ENCODE measurements around the gene NDUFB10. TPM values are rescaled to one million over a fixed set of nuclear protein-coding genes. Genes with fewer than 3 reads are reported as not detected.

NDUFB10 gene
- total RNA-seq, 4 donors from 2014 or later, result 249 to 381 (median 295) TPM

DNA sequence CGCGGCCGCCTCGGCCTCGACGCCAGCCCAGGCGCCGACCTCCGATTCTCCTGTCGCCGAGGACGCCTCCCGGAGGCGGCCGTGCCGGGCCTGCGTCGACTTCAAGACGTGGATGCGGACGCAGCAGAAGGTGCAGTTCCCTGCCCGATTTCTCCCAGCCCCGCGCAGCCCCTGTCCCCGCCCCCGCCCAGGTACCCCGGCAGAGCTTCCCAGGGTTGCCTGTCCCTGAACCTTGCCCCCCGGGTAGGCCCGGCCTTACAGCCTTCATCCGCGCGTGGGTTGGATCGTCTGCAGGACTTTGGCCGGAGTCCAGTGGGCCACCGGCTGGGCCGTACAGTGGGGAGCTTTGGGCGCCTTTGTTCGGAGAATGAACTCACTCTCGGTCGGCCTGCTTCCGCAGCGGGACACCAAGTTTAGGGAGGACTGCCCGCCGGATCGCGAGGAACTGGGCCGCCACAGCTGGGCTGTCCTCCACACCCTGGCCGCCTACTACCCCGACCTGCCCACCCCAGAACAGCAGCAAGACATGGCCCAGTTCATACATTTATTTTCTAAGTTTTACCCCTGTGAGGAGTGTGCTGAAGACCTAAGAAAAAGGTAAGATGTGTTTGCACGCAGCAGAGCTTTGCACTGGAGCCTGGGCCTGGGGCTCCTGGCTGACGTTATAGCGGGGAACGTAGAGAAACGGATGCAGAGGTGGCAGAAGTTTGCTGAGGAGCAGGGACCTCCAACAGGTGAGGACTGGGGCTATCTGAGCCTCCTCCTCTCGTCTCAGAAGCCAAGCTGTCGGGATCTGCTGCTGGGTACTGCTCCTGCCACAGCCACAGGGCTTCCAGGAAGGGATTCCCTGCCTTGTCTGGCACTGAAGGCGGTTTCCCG is 25.2 kb downstream of the NDUFB10 start:
- intact Hi-C loops (cut with DNase I), result no loop called here

GRCh38 chr16:1985466-1986150 is 26.3 kb downstream of the NDUFB10 start:
- Histone ChIP-seq H3K27me3 (peaks cover 3 to 49% (median 33%) of the 10 kb centered on the region in 4 donors), H3K36me3 (peaks cover 11 to 30% (median 23%) of the 10 kb centered on the region in 4 donors), H3K27ac (replicated peaks in 1 of 4) (no peak overlapping the region), H3K4me3 (peak overlapping the region in 2 of 4 donors; percentile 93 to 96), H3K4me1 (peaks cover 27 to 52% (median 44%) of the 10 kb centered on the region in 4 donors), H3K9me3 (no peaks in the 10 kb centered on the region)
- 97% methylated on average over 10 of the region's 14 CpGs for WGBS
- intact Hi-C loops (cut with DNase I), result no loop called here
- no peak for DNase-seq (ENCODE audit: extremely low spot score)
- TF ChIP-seq CTCF (IDR thresholded peaks at IDR 0.05) (no peak), POLR2A (IDR thresholded peaks at IDR 0.05; ENCODE audit: low read depth) (no peak), EP300 (IDR thresholded peaks at IDR 0.05) (no peak), POLR2AphosphoS5 (IDR thresholded peaks at IDR 0.05) (no peak)

More for the DNA sequence above, 25.2 kb downstream of the NDUFB10 start:
- 29% methylated on average over 22 of the region's 58 CpGs for WGBS
- peaks cover 11 to 30% (median 23%) of the 10 kb centered on the region in 4 donors for H3K36me3 ChIP-seq
- peaks cover 31 to 52% (median 44%) of the 10 kb centered on the region in 4 donors for H3K4me1 ChIP-seq
- peaks cover 3 to 49% (median 36%) of the 10 kb centered on the region in 4 donors for H3K27me3 ChIP-seq
- H3K4me3 ChIP-seq, result peak overlapping the region; percentile 75 to 96 (median 85)
- no peaks in the 10 kb centered on the region for H3K9me3 ChIP-seq
- peak overlapping the region; percentile 70 to 81 (median 80) for H3K27ac ChIP-seq (replicated peaks in 1 of 4)
- DNase-seq (ENCODE audit: extremely low spot score), result no peak
- TF ChIP-seq EP300 (IDR thresholded peaks at IDR 0.05) (no peak), POLR2AphosphoS5 (IDR thresholded peaks at IDR 0.05) (no peak), CTCF (IDR thresholded peaks at IDR 0.05) (no peak), POLR2A (IDR thresholded peaks at IDR 0.05; ENCODE audit: low read depth) (peak; percentile 27)

- intact Hi-C loops (cut with DNase I), result no loop called here
- H3K27ac ChIP-seq (replicated peaks in 1 of 4), result no peak overlapping the region
- no peak overlapping the region for H3K4me3 ChIP-seq
- H3K9me3 ChIP-seq, result no peaks in the 10 kb centered on the region
- DNase-seq (ENCODE audit: extremely low spot score), result no peak
- H3K27me3 ChIP-seq, result peaks cover 3 to 49% (median 32%) of the 10 kb centered on the region in 4 donors
- H3K36me3 ChIP-seq, result peaks cover 11 to 30% (median 23%) of the 10 kb centered on the region in 4 donors
- H3K4me1 ChIP-seq, result peaks cover 42 to 64% (median 58%) of the 10 kb centered on the region in 4 donors
- WGBS, result 75% methylated on average over 6 of the region's 10 CpGs
- TF ChIP-seq POLR2AphosphoS5 (IDR thresholded peaks at IDR 0.05) (no peak), EP300 (IDR thresholded peaks at IDR 0.05) (no peak), CTCF (IDR thresholded peaks at IDR 0.05) (no peak), POLR2A (IDR thresholded peaks at IDR 0.05; ENCODE audit: low read depth) (no peak)
Measured at GRCh38 chr16:1987198-1987597, 27.9 kb downstream of the NDUFB10 start.

GRCh38 chr16:1989209-1990100 is 30.1 kb downstream of the NDUFB10 start, which contains the start of gene SYNGR3:
SYNGR3 (plus strand) TSS chr16:1989970; CDS start chr16:1990103, 133 bp downstream.
- Histone ChIP-seq H3K9me3 (no peaks in the 10 kb centered on the region), H3K27me3 (peaks cover 3 to 48% (median 32%) of the 10 kb centered on the region in 4 donors), H3K27ac (replicated peaks in 1 of 4) (no peak within 1 kb of the TSS), H3K4me3 (peak within 1 kb of the TSS; percentile 5 to 51 (median 22)), H3K36me3 (peaks cover 11 to 30% (median 23%) of the 10 kb centered on the region in 4 donors), H3K4me1 (peaks cover 38 to 60% (median 53%) of the 10 kb centered on the region in 4 donors)
- no peak for DNase-seq (ENCODE audit: extremely low spot score)
- WGBS, result 17% methylated on average over 2 of the region's 67 CpGs
- intact Hi-C loops (cut with DNase I), result no loop called here
- no peak for TF ChIP-seq EP300 (IDR thresholded peaks at IDR 0.05)

All from esophagus muscularis mucosa (tissue), 4 donors.